Iris pigment epithelial cell (primary cell): ENCODE results near the gene PHLDB2.
"Not testable (repeated sequence)": the region's sequence is repeated elsewhere in the genome, so short reads cannot be mapped to it uniquely, and the experiment has no call there.

ENCODE experiments used
- DNase-seq: peaks from one replicate; pipeline ENCODE4 v3.0.0-alpha.2; 2011; ENCODE audit warnings: low read depth

PHLDB2 gene

DNA sequence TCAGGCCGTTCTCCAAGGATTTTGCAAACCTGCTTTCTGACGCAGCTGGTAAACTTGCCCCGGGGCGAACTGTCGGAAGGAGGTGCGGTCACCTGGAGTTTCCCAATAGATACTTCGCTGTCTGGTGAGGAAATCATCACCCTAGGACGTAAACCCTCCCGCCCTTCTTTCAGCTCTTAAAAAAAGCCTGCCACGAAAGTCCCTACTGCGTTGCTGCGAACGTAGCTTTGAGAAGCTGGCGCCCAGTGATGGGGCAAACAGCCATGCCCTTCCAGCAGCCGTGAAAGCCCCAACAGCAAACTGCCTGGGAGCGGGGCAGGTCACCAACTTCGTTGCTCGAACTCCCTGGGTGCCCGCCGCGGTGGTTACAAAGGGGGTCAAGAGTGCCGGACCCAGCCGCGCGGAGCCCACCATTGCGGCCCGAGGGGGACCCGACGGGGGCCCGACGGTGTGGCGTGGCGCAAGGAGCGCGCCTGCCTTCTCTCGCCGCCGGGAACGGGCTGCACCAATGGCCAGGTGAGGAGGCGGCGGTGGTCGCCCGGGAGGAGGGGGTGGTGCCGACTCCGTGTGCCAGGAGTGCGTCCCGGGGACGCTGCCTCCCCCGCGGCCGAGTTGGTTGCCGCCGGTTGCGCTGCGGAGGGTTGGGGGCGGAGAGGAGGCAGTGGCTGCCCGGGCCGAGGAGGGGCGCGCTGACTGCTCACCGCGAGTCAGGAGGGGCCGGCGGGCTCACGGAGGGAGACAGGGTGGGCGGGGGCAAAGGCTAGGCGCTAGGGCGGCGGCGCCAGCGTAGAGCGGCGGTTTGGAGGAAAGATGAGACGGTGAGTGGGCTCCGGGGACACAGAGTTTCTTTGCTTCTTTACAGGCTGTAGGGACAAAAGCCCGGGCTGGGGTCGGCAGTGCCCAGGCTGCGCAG lies at the start of gene PHLDB2:
PHLDB2 (plus strand) TSS at position 205 of the 913 bp plus-strand sequence. CDS start 24,813 bp downstream, outside the sequence.
- peak; percentile 88 for DNase-seq

- DNase-seq, result peak; percentile 92
Measured at GRCh38 chr3:111810909-111811308, 48.2 kb upstream of the PHLDB2 start.

- peak; percentile 45 for DNase-seq
Measured at GRCh38 chr3:111811811-111812210, 47.3 kb upstream of the PHLDB2 start.

DNA sequence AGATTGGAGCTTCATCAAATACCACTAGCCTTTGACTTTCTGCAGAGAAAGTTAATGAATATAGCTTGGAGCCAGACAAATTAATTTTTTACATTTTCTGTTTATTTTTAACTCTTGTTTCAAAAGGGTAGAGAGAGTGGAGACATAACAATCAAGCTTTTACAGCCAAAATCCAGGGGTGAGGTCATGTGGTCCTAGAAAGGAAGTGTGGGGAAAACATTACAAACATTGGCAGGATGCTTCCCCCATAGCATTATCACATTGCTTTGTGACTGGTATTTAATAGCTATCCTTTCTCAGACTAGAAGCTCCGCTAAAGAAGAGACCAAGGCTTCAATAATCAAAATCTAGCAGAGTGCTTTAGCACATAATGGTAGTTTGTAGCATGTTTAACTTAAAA lies 46.4 kb upstream of the PHLDB2 start:
- DNase-seq, result peak; percentile 43

DNA sequence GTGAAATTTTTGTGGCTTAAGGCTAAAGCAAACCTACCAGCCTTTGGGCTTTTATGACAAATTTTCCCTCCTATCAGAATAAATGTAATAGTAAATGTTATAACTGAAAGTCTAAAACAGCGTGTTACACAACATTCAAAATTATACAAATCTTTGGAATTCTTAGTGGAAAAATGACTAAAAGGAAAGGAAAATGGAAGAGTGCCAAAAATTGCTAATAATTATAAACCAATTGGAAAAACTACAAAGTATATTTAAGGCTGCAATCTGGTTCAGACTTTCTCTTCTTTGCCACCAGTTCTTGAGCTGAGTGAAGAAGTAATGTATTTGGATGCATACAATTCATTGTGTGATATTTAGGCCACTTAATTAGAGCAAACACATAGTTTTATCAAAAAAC lies 45.6 kb upstream of the PHLDB2 start:
- DNase-seq, result no peak

- DNase-seq, result no peak
Measured at GRCh38 chr3:111813979-111814378, 45.1 kb upstream of the PHLDB2 start.

DNA sequence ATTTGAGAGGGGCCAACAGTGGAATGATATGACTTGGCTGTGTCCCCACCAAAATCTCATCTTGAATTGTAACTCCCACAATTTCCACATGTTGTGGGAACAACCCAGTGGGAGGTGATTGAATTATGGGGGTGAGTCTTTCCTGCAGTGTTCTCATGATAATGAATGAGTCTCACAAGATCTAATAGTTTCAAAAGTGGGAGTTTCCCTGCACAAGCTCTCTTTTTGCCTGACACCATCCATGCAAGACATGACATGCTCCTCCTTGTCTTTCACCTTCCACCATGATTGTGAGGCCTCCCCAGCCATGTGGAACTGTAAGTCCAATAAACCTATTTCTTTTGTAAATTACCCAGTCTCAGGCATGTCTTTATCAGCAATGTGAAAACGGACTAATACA lies 42.3 kb upstream of the PHLDB2 start:
- DNase-seq, result not testable (repeated sequence)

DNA sequence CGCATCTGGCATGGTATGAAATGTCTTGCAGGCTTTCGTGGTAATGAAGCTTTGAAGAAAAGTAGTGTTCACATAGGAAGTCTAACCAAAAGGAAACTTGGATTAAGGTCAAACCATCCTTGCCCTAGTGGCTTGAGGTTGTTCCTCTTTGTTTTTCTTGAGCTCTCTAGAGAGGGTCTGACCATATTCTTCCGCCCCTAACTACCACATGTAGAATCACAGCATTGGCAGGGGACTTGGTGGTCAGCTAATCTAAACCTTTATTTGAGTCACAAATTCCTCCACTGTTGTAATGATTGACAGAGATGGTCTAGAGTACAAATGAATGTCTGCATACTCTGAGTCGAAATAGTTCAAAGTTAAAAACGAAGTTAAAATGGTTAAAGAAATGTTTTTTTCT lies 39.1 kb upstream of the PHLDB2 start:
- DNase-seq, result no peak

DNA sequence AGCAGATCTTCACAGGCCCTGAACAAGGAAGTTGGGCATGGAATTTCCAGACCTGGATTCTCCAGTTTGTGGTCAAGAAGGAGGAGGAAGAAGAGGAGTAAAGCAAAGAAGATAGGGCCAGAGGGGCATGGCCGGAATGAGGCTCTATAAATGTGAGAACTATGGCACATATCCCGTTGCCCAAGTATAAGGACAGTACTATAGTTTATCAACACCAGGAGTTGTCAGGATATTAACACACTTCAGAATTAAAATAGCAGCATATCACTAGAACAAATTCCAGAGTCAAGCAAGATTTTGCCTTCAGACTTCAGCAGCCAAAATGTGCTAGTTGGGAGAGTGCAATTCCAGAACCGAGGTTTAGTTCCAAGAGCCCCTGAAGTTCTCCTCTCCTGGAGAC lies 38.4 kb upstream of the PHLDB2 start:
- no peak for DNase-seq

DNA sequence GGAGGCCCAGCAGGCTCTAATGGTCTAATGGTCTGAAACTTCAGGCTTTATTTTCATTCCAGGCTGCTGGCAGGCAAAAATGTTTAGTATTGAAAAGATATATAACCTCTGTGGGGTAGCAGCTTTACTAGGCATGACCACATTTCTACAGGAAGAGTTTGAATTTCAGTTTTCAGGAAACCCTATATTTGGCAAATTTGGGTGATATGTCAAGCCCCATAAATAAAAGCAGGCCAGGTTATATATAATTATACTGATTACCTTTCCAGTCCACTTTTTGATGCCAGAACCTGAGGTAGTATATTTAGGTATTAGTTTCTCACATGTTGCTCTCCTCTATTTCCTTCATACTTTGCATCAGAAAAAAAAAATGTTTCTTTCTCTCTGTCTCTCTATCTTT lies 37.2 kb upstream of the PHLDB2 start:
- DNase-seq, result no peak

- no peak for DNase-seq
Measured at GRCh38 chr3:111822804-111823203, 36.3 kb upstream of the PHLDB2 start.

DNA sequence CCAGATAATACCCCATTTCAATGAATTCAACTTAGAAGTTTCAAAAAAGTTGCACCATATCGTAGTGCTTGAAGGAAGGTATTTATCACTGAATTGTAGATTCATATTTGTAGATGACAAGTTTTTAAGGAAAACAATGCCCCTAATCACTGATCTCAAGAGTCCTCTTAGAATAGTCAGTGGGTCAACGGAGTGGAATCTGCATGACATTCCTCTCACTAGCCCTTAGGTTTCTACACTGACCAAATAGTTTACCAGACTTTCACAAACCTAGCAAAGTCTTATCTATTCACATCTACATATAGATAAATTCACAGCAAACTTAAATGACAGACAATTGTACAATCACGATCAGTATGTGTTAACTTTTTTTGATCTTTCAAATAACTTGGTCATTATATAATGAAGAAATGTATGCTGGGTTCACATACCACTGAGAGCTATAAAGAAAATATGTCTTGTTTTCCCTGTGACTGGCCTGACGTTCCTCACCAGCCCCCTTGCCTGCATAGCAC lies 35.7 kb upstream of the PHLDB2 start:
- DNase-seq, result no peak

GRCh38 chr3:111824351-111824750 lies 34.7 kb upstream of the PHLDB2 start:
- no peak for DNase-seq

DNA sequence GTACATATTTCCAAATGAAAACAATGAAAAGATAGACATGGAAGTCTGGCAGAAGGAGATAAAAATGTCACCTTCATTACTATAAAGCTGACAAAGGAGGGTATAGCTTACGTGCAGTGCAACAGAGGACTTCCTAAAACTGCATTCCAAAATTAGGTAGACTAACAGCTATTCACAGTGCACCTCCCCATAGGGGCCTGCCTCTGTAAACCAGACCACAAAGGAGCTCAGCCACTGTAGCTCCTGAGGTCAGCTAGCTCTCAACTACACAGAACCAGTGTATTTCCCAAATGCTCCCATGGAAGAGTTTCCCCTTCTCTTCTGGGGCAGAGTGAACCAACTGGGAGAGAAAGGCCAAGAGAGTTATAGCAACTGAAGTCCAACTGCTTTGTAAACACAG lies 31.2 kb upstream of the PHLDB2 start:
- no peak for DNase-seq

GRCh38 chr3:111828530-111828929 lies 30.5 kb upstream of the PHLDB2 start:
- DNase-seq, result no peak

GRCh38 chr3:111829023-111829422 lies 30.0 kb upstream of the PHLDB2 start:
- DNase-seq, result no peak

DNA sequence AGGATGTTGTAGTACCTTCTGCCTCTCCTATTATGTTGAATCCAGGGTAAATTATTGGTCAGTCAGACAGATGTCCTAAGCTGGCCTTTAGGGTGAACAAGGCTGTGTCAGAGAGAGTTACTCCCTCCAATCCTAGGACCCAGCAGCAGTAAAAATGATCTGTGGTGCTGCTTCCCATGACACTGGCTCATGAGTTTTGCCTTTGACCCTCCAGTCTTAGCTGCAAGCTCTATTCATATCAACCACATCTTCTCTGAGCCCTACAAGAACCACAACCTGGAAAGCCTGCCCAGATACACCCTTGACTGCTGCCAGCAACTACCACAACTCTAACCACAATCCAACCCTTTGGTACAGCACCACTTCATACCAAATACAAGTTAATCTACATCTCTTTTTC lies 27.2 kb upstream of the PHLDB2 start:
- peak; percentile 63 for DNase-seq

GRCh38 chr3:111837112-111837511 lies 22.0 kb upstream of the PHLDB2 start:
- no peak for DNase-seq

- DNase-seq, result no peak
Measured at GRCh38 chr3:111838133-111838532, 20.9 kb upstream of the PHLDB2 start.

GRCh38 chr3:111846039-111846438 lies 13.0 kb upstream of the PHLDB2 start:
- DNase-seq, result peak; percentile 39

DNA sequence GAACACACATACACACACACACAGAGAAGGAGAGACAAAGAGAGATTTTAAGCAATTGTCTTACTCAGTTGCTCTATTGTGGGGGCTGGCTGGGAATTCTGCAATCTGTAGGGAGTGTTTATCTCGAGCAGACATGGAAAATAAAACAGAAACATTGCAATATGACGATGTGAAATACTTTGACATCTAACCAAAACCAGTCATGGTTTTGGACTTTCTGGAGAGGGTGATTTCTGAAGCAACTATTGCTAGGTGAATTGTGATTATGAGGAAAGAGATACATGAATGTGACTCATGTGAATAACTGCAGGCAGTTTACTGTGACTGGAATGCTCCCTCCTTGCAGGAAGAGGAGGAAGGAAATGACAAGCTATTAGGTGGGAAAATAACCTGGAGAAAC lies 12.3 kb upstream of the PHLDB2 start:
- DNase-seq, result peak; percentile 92

GRCh38 chr3:111848283-111848682 lies 10.8 kb upstream of the PHLDB2 start:
- no peak for DNase-seq

- DNase-seq, result no peak
Measured at GRCh38 chr3:111848778-111849177, 10.3 kb upstream of the PHLDB2 start.

- DNase-seq, result peak; percentile 92
Measured at GRCh38 chr3:111850537-111850936, 8.5 kb upstream of the PHLDB2 start.
